Left lung (tissue), 10 donors: Measurements from ENCODE around the gene TSKS. TPM values are rescaled to one million over a fixed set of nuclear protein-coding genes. Genes with fewer than 3 reads are reported as not detected.
"Not testable (repeated sequence)": the region's sequence is repeated elsewhere in the genome, so short reads cannot be mapped to it uniquely, and the experiment has no call there.

Experiments
- ATAC-seq: fragments of 200-7000 bp; cut with Tn5 transposase; one replicate; pipeline ENCODE4 v1.9.1; 2020; ENCODE audit warnings: moderate library complexity
- DNase-seq, 4 donors: peaks; one replicate each; pipeline ENCODE4 v3.0.0-alpha.2; 2013 to 2020
- H3K27ac ChIP-seq, 2 donors: fragments of 200-600 bp; sonication (generic) in 1 of 2; one replicate each; pipeline versions ENCODE4 v1.5.0 to v1.8.0; 2020 to 2021
- H3K27me3 ChIP-seq, 2 donors: fragments of 200-600 bp; sonication (generic) in 1 of 2; one replicate each; pipeline versions ENCODE4 v1.5.0 to v1.8.0; 2020 to 2021
- H3K36me3 ChIP-seq, 2 donors: fragments of 200-600 bp; sonication (generic) in 1 of 2; one replicate each; pipeline versions ENCODE4 v1.5.0 to v1.8.0; 2020 to 2021
- H3K4me1 ChIP-seq, 2 donors: fragments of 200-600 bp; one replicate each; pipeline ENCODE4 v1.8.0; 2021
- H3K4me3 ChIP-seq, 2 donors: fragments of 200-600 bp; sonication (generic) in 1 of 2; one replicate each; pipeline versions ENCODE4 v1.5.0 to v1.8.0; 2020 to 2021; ENCODE audit warnings: mild to moderate bottlenecking in 1 of 2
- H3K9me3 ChIP-seq, 2 donors: fragments of 200-600 bp; sonication (generic) in 1 of 2; one replicate each; pipeline versions ENCODE4 v1.5.0 to v1.8.0; 2020 to 2021
- intact Hi-C, 2 donors: fragments of 100-400 bp; cut with DNase I; formaldehyde crosslinking; loops; one replicate each; pipeline versions ENCODE4 v1.11.2 to v1.14.2; 2022
- polyA plus RNA-seq, 6 donors: library from polyadenylated mRNA; unstranded; fragments of 120-200 nt; gene quantifications; one replicate each; pipeline ENCODE4 v1.2.1, GENCODE V29; 2013; ENCODE audit not compliant: insufficient read length in 6 of 6
- total RNA-seq, 2 donors: library from RNA; stranded (reverse); fragmentation: NEBNext Ultra II Directional; extraction: Animal tissue kit (Norgen Biotek cat#: 25700); gene quantifications; one replicate each; pipeline ENCODE4 v1.2.1, GENCODE V29; 2021
- TF ChIP-seq, protein P1 (sequence below), 2 donors: fragments of 200-600 bp; sonication (generic) in 1 of 2; IDR thresholded peaks; one replicate each; pipeline versions ENCODE4 v1.5.0 to v1.8.0; 2021; ENCODE audit warnings: antibody characterized with exemption in 2 of 2
- donor health status: DM: no; HTN: yes; CAD: no.
- donor health status: DM: no; HTN: no; CAD: no.

TSKS gene
- total and polyA plus RNA-seq, 8 donors = 0.17 to 0.45 (median 0.24) TPM; not detected in 1

DNA sequence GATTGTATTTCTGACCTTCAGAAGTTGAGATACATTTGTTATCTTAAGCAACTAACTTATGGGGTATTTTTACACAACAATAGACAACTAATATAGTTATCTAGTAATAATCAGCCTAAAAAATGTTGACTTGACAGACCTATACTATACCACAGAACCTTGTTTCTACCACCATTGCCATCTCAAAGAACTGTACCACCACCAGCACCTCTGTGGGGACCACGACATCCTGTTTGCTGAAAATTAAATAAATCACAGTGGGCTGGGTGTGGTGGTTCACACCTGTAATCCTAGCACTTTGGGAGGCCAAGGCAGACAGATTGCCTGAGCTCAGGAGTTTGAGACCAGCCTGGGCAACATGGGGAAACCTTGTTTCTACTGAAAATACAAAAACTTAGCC lies 24.0 kb downstream of the TSKS start:
- H3K4me1 ChIP-seq = no peaks in the 10 kb centered on the region
- ATAC-seq (no peak), DNase-seq (no peak)
- no peak overlapping the region for H3K4me3 ChIP-seq
- no peaks in the 10 kb centered on the region for H3K27me3 ChIP-seq
- no peak overlapping the region for H3K27ac ChIP-seq
- TF ChIP-seq, protein P1, sequence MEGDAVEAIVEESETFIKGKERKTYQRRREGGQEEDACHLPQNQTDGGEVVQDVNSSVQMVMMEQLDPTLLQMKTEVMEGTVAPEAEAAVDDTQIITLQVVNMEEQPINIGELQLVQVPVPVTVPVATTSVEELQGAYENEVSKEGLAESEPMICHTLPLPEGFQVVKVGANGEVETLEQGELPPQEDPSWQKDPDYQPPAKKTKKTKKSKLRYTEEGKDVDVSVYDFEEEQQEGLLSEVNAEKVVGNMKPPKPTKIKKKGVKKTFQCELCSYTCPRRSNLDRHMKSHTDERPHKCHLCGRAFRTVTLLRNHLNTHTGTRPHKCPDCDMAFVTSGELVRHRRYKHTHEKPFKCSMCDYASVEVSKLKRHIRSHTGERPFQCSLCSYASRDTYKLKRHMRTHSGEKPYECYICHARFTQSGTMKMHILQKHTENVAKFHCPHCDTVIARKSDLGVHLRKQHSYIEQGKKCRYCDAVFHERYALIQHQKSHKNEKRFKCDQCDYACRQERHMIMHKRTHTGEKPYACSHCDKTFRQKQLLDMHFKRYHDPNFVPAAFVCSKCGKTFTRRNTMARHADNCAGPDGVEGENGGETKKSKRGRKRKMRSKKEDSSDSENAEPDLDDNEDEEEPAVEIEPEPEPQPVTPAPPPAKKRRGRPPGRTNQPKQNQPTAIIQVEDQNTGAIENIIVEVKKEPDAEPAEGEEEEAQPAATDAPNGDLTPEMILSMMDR (IDR thresholded peaks at IDR 0.05) = no peak
- no peaks in the 10 kb centered on the region for H3K36me3 ChIP-seq
- no peaks in the 10 kb centered on the region for H3K9me3 ChIP-seq
- intact Hi-C loops = no loop called here

DNA sequence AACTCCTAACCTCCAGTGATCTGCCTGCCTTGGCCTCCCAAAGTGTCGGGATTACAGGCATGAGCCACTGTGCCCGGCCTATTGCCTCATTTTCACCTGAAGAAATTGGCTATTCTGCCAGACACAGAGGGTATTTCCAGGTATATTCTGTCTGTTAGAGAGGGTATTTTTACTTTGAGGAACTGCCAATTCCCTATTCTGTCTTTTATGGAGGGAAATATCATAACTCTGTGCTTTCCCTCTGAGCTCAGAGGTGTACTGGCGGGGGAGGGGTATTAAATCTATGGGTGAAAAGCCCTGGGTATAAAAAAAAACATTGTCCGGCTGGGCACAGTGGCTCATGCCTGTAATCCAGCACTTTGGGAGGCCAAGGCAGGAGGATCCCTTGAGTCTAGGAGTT lies 24.8 kb downstream of the TSKS start:
- intact Hi-C loops = no loop called here
- no peaks in the 10 kb centered on the region for H3K4me1 ChIP-seq
- no peaks in the 10 kb centered on the region for H3K9me3 ChIP-seq
- H3K27me3 ChIP-seq = no peaks in the 10 kb centered on the region
- H3K27ac ChIP-seq = no peak overlapping the region
- no peaks in the 10 kb centered on the region for H3K36me3 ChIP-seq
- DNase-seq = no peak
- TF ChIP-seq, protein P1 (IDR thresholded peaks at IDR 0.05) = no peak
- H3K4me3 ChIP-seq = no peak overlapping the region
- no peak for ATAC-seq

DNA sequence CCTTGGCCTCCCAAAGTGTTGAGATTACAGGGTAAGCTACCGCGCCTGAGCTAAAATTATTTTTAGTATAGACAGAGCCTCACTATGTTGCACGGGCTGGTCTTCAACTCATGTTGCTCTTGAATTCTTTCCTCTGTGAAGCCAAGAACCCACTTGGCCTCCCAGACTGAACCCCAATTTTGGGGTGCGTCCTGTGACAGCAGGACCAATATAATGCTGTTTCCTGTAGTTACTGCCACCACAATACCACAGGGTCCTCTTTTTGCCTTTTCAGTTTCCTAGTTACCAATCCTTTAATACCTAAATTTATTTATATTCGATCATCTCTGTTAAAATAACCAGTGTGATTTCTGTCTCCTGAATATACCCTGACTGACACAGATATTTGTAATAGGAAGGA lies 32.9 kb downstream of the TSKS start:
- TF ChIP-seq, protein P1 (IDR thresholded peaks at IDR 0.05) = no peak
- no peaks in the 10 kb centered on the region for H3K4me1 ChIP-seq
- no peak for ATAC-seq
- H3K4me3 ChIP-seq = no peak overlapping the region
- intact Hi-C loops = no loop called here
- DNase-seq = no peak
- H3K9me3 ChIP-seq = no peaks in the 10 kb centered on the region
- H3K36me3 ChIP-seq = no peaks in the 10 kb centered on the region
- no peak overlapping the region for H3K27ac ChIP-seq
- H3K27me3 ChIP-seq = no peaks in the 10 kb centered on the region

DNA sequence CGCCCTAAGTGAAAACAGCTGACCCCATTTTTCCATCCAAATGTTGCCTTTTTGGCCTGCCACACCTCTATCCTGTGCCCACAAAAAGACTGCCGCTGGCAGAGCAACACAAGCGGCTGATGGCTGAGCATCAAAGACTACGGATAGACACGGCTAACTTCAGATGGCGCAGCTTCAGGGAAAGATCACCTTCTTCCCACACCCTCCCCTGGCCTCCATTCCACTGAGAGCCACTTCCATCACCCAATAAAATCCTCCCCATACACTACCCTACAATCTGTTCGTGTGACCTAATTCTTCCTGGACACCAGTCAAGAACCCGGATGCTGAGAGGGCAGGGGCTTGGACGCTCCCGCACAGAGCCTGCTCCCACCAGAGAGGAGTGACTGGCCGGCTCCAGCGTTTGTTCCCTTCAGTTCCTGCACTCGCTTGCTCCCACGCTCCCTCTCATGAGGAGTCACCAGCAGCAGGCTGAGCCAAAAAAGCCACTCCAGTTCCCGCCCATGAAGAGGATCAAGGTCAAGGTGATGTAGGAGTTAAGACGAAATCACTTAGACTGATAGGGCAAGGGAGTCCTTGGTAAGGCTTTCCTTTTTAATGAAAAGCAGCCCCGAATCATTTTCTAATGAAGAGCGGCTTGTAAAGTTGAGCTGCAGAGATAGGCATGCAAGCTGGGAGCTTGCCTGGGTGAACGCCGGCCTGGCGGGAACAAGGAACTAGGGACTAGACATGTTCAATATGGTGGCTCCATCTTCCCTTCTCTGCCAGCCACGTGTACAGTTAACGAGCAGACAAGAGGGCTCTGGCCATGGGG lies 35.7 kb downstream of the TSKS start:
- no peaks in the 10 kb centered on the region for H3K4me1 ChIP-seq
- DNase-seq = peak in 3 of 4 donors; percentile 61 to 92 (median 86)
- H3K36me3 ChIP-seq = no peaks in the 10 kb centered on the region
- TF ChIP-seq, protein P1 (IDR thresholded peaks at IDR 0.05) = no peak
- no peaks in the 10 kb centered on the region for H3K9me3 ChIP-seq
- peak overlapping the region in 1 of 2 donors; percentile 62 for H3K27ac ChIP-seq
- peak; percentile 70 for ATAC-seq
- H3K4me3 ChIP-seq = no peak overlapping the region
- no peaks in the 10 kb centered on the region for H3K27me3 ChIP-seq
- intact Hi-C loops = no loop called here

DNA sequence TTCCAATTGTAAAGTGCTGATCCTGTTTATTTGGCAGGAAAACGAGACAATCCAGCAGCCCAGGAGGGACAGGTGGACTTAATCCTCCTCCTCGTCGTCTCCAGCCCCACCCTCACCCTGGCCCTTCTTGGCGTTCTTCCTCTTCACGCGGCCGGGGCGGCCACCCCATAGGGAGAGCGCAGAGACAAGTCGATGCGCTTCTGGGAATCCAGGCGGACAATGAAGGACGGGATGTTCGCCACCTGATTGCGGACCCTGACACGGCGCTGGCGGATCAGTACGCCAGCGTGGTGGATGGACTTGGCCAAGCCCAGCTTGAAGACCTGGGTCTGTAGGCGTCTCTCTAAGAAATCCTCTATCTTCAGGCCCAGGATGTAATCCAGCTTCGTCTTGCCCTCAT lies 43.7 kb downstream of the TSKS start:
- H3K36me3 ChIP-seq, H3K9me3 ChIP-seq, H3K27me3 ChIP-seq, H3K4me3 ChIP-seq, H3K4me1 ChIP-seq, DNase-seq, H3K27ac ChIP-seq, ATAC-seq, intact Hi-C loops: not testable (repeated sequence)

DNA sequence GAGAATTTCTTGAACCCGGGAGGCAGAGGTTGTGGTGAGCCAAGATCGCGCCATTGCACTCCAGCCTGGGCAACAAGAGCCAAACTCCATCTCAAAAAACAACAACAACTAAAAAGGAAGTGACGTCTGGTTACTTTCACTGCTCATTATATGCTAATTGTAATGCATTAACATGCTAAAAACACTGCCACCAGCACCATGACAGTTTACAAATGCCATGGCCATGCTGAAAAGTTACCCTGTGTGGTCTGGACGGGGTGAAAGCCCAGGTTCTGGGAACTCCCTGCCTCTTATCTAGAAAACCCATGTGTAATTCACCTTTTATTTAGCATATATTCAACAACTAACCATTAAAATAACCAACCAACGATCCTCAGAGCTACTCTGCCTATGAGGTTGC lies 44.1 kb downstream of the TSKS start:
- TF ChIP-seq, protein P1 (IDR thresholded peaks at IDR 0.05) = no peak
- intact Hi-C loops = no loop called here
- H3K36me3 ChIP-seq = no peaks in the 10 kb centered on the region
- ATAC-seq = no peak
- H3K27ac ChIP-seq = no peak overlapping the region
- no peak for DNase-seq
- H3K27me3 ChIP-seq = no peaks in the 10 kb centered on the region
- no peak overlapping the region for H3K4me3 ChIP-seq
- no peaks in the 10 kb centered on the region for H3K9me3 ChIP-seq
- H3K4me1 ChIP-seq = peaks cover 0 to 9% of the 10 kb centered on the region in 2 donors
